Measurements from ENCODE around the gene WDR89.

DNA sequence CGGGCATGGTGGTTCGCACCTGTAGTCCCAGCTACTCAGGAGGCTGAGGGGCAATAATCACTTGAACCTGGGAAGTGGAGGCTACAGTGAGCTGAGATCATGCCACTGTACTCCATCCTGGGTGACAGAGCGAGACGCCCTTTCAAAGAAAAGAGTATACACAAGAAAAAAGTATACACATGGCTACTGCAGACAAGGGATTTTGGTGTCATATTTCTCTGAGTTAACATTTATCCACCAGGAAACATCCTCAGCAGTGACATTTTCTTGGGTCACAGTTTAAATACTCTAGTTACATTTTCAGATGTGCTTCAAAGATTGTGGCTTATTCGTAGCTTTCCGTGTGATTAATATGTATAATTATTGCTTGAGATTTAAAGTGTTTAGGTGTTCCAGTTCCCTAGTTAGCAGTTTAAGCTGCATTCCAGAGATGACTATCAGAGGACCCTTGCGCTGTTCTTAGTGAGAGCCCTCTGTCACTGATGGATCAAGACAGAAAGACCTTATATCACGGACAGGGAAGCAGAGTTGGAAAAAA is 93.8 kb downstream of the WDR89 start:
- no peak for TF ChIP-seq POLR2A (IDR thresholded peaks at IDR 0.05)
- no peak for TF ChIP-seq CTCF (IDR thresholded peaks at IDR 0.05)

Measured in sigmoid colon (tissue), 3 donors.